ENCODE results near the gene PDXK. TPM values are rescaled to one million over a fixed set of nuclear protein-coding genes. Genes with fewer than 3 reads are reported as not detected.
A peak's percentile ranks its signal among the peaks of the same experiment; 100 is the strongest.

The PDXK gene
- total and polyA plus RNA-seq, 9 of the 15 experiments (the other 6 are each of a cell fraction or from before 2014, with no cell fraction given) = 5.6 to 162 (median 76.5) TPM

GRCh38 chr21:43766734-43767497 lies 48.0 kb downstream of the PDXK start (continued):
- TF ChIP-seq HNRNPLL (IDR thresholded peaks at IDR 0.05; ENCODE audit: low read depth, low read length, poor library complexity, severe bottlenecking) = peak; percentile 20
- TF ChIP-seq CBX5 (IDR thresholded peaks at IDR 0.05; ENCODE audit: borderline replicate concordance, low read depth) = no peak
- no peak for TF ChIP-seq HDAC8 (tag; IDR thresholded peaks at IDR 0.05)
- TF ChIP-seq SNRNP70 (optimal IDR thresholded peaks at IDR 0.05; ENCODE audit: low read depth, low read length) = no peak
- TF ChIP-seq TCF3 (CRISPR knock-in tag; IDR thresholded peaks at IDR 0.05) = no peak
- no peak for TF ChIP-seq GABPA (tag; conservative IDR thresholded peaks at IDR 0.05; ENCODE audit: low read depth)
- TF ChIP-seq ZNF277 (CRISPR knock-in tag; IDR thresholded peaks at IDR 0.05; ENCODE audit: borderline replicate concordance) = no peak
- no peak for TF ChIP-seq ZNF395 (CRISPR knock-in tag; IDR thresholded peaks at IDR 0.05)
- no peak for TF ChIP-seq PTRF (tag; IDR thresholded peaks at IDR 0.05)
- no peak for TF ChIP-seq ZNF75A (CRISPR knock-in tag; IDR thresholded peaks at IDR 0.05)
- no peak for TF ChIP-seq RFX5 (IDR thresholded peaks at IDR 0.05; ENCODE audit: low read depth, low read length)
- no peak for TF ChIP-seq SP2 (IDR thresholded peaks at IDR 0.05; ENCODE audit: extremely low read depth, low read depth, low read length, poor library complexity, severe bottlenecking)
- TF ChIP-seq TCFL5 (CRISPR knock-in tag; conservative IDR thresholded peaks at IDR 0.05) = no peak
- no peak for TF ChIP-seq EP300 (IDR thresholded peaks at IDR 0.05; ENCODE audit: low read length)
- TF ChIP-seq NCOR1 (IDR thresholded peaks at IDR 0.05) = no peak
- no peak for TF ChIP-seq CHAMP1 (IDR thresholded peaks at IDR 0.05)
- no peak for TF ChIP-seq TRIM28 (IDR thresholded peaks at IDR 0.05)
- no peak for TF ChIP-seq PHF20 (IDR thresholded peaks at IDR 0.05; ENCODE audit: partially characterized antibody)
- no peak for TF ChIP-seq BRF1 (IDR thresholded peaks at IDR 0.05; ENCODE audit: borderline replicate concordance, extremely low read depth, insufficient read length)
- no peak for TF ChIP-seq ZNF121 (CRISPR knock-in tag; conservative IDR thresholded peaks at IDR 0.05)
- no peak for TF ChIP-seq ELF2 (CRISPR knock-in tag; IDR thresholded peaks at IDR 0.05)
- no peak for TF ChIP-seq ZNF184 (CRISPR knock-in tag; IDR thresholded peaks at IDR 0.05)
- no peak for TF ChIP-seq HOXB6 (CRISPR knock-in tag; IDR thresholded peaks at IDR 0.05; ENCODE audit: borderline replicate concordance)
- no peak for TF ChIP-seq ZNF347 (CRISPR knock-in tag; IDR thresholded peaks at IDR 0.05; ENCODE audit: low read depth)
- TF ChIP-seq SRSF3 (IDR thresholded peaks at IDR 0.05; ENCODE audit: insufficient read depth, low read length) = no peak
- TF ChIP-seq EZH2 (IDR thresholded peaks at IDR 0.05; ENCODE audit: borderline replicate concordance, low read depth, low read length) = no peak

Data from K562 (cell line).